Progenitor cell of endocrine pancreas (in vitro differentiated cells): ENCODE results near the gene SOCS7. TPM values are rescaled to one million over a fixed set of nuclear protein-coding genes. Genes with fewer than 3 reads are reported as not detected.

Source experiments
- DNase-seq: peaks from one replicate; pipeline ENCODE4 v3.0.0; 2021; ENCODE audit warnings: low spot score; ENCODE audit not compliant: unreplicated experiment
- H3K27ac Mint-ChIP-seq: 2 replicates; pipeline ENCODE4 v1.8.0; 2021; ENCODE audit warnings: mild to moderate bottlenecking, moderate library complexity, mixed read lengths
- H3K27me3 Mint-ChIP-seq: 2 replicates; pipeline ENCODE4 v1.8.0; 2021; ENCODE audit warnings: mixed read lengths
- H3K36me3 Mint-ChIP-seq: 2 replicates; pipeline ENCODE4 v1.8.0; 2022; ENCODE audit warnings: mixed read lengths; ENCODE audit not compliant: insufficient read depth
- H3K4me1 Mint-ChIP-seq: 2 replicates; pipeline ENCODE4 v1.8.0; 2021; ENCODE audit warnings: low read depth, mixed read lengths
- H3K4me3 Mint-ChIP-seq: 2 replicates; pipeline ENCODE4 v1.8.0; 2021; ENCODE audit warnings: low read depth, mild to moderate bottlenecking, moderate library complexity, mixed read lengths
- H3K9me3 Mint-ChIP-seq: 2 replicates; pipeline ENCODE4 v1.8.0; 2021; ENCODE audit warnings: low read depth, mixed read lengths
- total RNA-seq: library from RNA; stranded (reverse); gene quantifications from 2 replicates; pipeline ENCODE4 v1.2.1, GENCODE V29; 2021
- TF ChIP-seq, protein P1 (sequence below): fragments of 200-600 bp; sonication (generic); IDR thresholded peaks from one replicate; pipeline ENCODE4 v1.5.0; 2021; ENCODE audit warnings: antibody characterized with exemption, mild to moderate bottlenecking; ENCODE audit not compliant: unreplicated experiment

The SOCS7 gene
- total RNA-seq, 1 donor from 2014 or later = 31.6 TPM

DNA sequence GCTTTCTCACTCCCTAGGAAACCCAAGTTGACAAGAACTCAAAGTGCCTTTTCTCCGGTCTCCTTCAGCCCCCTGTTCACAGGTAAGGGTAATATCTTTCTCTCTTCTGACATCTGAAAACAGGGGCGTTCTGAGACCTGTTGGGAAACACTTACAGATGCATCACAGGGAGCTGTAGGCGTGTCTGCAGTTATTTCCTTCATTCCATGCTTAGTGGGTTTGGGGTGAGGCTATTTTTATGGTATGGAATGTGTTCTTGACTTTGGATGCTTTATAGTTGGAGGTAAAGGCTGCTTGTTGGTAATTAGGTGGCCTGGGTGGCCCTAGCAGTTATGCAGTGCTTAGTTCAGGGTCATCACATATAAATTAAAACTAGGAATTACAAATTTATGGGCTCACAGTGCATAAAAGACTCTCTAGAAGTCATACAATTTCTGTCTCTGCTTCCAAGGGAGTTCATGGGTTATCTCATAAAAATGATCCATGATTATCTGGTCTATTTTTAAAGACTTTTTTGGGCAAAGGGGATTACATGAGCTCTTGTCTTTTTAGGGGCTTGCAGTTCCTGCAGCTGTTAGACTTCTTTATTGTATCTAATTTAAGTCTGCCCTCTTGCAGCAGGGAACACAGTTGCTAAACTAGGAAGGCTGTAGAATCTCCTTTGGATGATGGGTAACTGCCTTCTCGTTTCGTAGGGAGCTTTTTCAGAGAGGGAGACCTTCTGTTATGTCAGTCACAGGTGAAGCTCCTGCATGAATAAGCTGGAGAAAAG lies 10.2 kb downstream of the SOCS7 start:
- H3K9me3 Mint-ChIP-seq = no peaks in the 10 kb centered on the region
- TF ChIP-seq, protein P1, sequence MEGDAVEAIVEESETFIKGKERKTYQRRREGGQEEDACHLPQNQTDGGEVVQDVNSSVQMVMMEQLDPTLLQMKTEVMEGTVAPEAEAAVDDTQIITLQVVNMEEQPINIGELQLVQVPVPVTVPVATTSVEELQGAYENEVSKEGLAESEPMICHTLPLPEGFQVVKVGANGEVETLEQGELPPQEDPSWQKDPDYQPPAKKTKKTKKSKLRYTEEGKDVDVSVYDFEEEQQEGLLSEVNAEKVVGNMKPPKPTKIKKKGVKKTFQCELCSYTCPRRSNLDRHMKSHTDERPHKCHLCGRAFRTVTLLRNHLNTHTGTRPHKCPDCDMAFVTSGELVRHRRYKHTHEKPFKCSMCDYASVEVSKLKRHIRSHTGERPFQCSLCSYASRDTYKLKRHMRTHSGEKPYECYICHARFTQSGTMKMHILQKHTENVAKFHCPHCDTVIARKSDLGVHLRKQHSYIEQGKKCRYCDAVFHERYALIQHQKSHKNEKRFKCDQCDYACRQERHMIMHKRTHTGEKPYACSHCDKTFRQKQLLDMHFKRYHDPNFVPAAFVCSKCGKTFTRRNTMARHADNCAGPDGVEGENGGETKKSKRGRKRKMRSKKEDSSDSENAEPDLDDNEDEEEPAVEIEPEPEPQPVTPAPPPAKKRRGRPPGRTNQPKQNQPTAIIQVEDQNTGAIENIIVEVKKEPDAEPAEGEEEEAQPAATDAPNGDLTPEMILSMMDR = no peak

DNA sequence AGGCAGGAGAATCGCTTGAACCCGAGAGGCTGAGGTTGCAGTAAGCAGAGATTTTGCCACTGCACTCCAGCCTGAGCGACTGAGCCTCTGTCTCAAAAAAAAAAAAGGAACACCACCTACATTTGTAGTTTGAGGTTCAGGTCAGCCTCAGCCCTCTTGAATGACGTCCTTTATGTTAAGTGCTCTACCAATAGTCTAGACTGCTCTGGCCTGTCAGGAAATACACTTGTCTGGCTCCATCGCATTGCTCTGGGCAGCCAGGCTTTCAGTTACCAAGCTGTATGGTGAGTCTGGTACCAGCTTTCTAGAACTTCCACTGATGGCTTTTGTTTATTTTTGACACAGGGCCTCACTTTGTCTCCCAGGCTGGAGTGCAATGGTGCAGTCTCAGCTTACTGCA lies 11.4 kb downstream of the SOCS7 start:
- no peak overlapping the region for H3K27ac Mint-ChIP-seq

More for the DNA sequence above, 10.2 kb downstream of the SOCS7 start:
- Mint-ChIP-seq H3K4me3 (no peak overlapping the region), H3K27me3 (no peaks in the 10 kb centered on the region), H3K27ac (no peak overlapping the region), H3K36me3 (peaks cover 3% of the 10 kb centered on the region), H3K4me1 (peaks cover 8% of the 10 kb centered on the region)
- DNase-seq = no peak

DNA sequence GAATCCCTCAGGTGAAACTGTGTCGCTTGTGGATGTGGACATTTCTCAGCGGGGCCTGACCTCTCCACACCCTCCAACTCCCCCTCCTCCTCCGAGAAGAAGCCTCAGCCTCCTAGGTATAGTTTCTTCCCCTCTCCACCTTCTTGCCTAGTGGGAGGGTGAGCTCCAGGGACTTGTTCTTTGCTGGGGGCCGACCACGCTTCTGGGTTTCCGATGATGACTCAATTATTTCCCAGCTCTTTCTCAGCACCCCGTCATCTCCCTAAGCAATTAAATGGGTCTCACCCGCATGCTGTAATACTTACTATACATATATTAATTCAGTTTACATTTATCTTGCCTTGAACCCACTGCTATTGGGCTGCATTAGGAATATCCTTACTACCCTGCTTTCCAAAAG lies 13.1 kb downstream of the SOCS7 start:
- Mint-ChIP-seq H3K4me1 (no peaks in the 10 kb centered on the region), H3K27me3 (no peaks in the 10 kb centered on the region), H3K36me3 (peaks cover 15% of the 10 kb centered on the region), H3K27ac (no peak overlapping the region), H3K4me3 (no peak overlapping the region), H3K9me3 (no peaks in the 10 kb centered on the region)
- TF ChIP-seq, protein P1 = no peak
- DNase-seq = no peak

More for the DNA sequence above, 11.4 kb downstream of the SOCS7 start:
- Mint-ChIP-seq H3K9me3 (no peaks in the 10 kb centered on the region), H3K36me3 (peaks cover 7% of the 10 kb centered on the region), H3K27me3 (no peaks in the 10 kb centered on the region), H3K4me3 (no peak overlapping the region), H3K4me1 (no peaks in the 10 kb centered on the region)
- DNase-seq = no peak
- TF ChIP-seq, protein P1 = no peak

DNA sequence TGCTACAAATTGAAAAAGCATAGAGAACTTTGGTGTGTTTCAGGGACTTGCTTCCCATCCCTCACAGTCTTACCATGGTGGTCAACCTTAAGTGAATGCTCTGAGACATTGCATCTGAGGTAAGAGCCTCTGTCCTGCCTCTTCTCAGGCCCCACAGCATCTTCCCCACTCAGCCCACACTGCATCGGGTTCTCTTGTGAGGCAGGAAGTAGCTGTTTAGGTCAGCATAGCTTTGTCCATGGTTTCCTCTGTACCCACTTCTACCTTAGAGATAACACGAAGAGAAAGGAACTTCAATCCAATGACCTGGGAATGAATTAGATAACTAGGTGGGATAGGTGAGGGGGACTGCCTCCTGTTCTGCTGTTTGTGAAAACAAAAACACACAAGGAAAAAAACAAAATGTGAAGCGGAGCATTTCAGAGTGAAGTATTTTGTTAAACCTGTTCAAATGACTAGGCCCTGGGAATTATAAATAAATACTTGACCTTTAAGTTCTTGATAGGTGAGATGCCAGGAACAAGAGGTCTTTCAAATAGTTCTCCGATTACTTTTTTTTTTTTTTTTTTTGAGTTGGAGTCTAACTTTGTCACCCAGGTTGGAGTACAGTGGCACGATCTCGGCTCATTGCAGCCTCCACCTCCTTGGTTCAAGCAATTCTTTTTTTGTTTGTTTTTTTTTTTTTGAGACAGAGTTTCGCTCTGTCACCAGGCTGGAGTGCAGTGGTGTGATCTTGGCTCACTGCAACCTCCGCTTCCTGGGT lies 17.7 kb downstream of the SOCS7 start:
- Mint-ChIP-seq H3K27ac (no peak overlapping the region), H3K4me3 (no peak overlapping the region), H3K27me3 (no peaks in the 10 kb centered on the region), H3K9me3 (no peaks in the 10 kb centered on the region), H3K4me1 (no peaks in the 10 kb centered on the region), H3K36me3 (peaks cover 20% of the 10 kb centered on the region)
- no peak for DNase-seq
- TF ChIP-seq, protein P1 = no peak

DNA sequence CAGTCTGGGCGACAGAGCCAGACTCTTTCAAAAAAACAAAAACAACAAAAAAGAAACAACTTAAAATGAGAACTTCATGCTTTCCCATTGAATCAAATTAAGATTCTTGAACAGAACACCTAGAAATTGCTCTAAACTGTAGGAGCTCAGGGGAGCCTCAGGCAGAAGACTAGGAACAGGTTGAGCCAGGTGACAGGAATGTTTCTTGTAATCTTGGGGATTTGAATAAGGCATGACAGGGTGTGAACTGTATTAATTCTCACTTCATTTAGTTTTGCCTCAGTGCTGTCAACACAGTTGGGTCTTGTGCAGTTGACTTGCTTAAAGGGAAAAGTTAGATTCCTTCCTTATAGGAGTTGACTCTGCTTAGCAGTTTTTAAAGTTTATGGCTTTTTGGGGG lies 27.8 kb downstream of the SOCS7 start:
- Mint-ChIP-seq H3K27ac (peak overlapping the region; percentile 76), H3K4me3 (no peak overlapping the region), H3K4me1 (no peaks in the 10 kb centered on the region), H3K9me3 (no peaks in the 10 kb centered on the region), H3K27me3 (no peaks in the 10 kb centered on the region), H3K36me3 (peaks cover 6% of the 10 kb centered on the region)
- TF ChIP-seq, protein P1 = no peak
- no peak for DNase-seq
